A172 (cell line): ENCODE measurements around the gene HOXA5. TPM values are rescaled to one million over a fixed set of nuclear protein-coding genes. Genes with fewer than 3 reads are reported as not detected.

Source experiments
- DNase-seq: peaks from one replicate; pipeline ENCODE4 v3.0.0-alpha.2; 2015; ENCODE audit warnings: low spot score
- total RNA-seq: library from RNA; depleted of rRNA; stranded (reverse); fragments of >200 nt; shearing (Covaris generic); gene quantifications from 2 replicates; pipeline ENCODE4 v1.2.3, GENCODE V29; 2014

Gene HOXA5
- total RNA-seq, 1 experiment from 2014 or later: 0.98 TPM

DNA sequence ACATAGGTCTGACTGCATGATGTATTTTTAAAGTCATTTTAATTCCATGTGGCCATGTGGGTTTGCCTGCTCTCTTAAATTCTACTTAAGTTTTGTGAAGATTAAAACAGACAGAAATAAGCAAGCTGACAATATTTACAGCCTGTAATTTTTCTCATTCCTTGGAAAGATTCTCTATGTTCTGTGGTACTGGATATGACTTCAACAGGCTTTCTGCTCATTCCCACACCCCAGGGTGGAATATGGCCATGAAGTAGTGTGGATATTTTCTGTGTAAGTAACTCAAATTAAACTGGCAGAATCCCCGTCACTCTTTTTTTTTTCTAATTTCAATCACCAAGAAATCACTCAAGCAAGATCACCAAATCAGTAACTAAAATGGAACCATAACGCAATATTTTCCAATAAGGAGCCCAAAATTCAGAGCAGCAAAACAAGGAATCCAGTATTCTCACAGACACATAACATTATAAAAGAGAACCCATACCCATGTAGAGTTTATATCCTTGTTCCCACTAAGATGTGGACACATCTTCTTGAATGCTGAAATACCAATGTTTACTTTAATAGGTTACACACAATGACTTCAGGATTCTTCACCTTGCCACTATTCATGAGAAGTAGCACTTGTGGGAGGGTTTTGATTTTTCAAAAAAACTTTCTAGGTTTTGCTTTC lies 5.7 kb downstream of the HOXA5 start:
- no peak for DNase-seq

DNA sequence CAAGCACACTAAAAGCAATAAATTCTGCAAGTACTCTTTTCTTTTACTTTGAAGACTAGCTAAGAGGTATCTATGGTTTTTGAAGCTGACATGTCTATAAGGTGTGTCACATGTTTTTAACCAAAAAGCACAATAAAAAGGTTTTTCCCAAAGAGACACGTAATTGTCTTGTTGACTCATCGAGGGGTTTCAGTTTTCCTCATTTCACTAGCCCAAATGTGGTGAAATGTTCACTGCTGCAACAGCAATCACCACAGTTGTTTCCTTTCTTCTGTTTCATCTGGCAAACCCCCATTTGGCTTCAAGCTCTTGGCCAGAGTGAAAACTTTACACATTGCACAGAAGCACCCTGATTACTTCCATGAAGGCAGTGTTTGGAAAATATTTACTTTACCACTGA lies 9.1 kb downstream of the HOXA5 start:
- DNase-seq: peak; percentile 69

DNA sequence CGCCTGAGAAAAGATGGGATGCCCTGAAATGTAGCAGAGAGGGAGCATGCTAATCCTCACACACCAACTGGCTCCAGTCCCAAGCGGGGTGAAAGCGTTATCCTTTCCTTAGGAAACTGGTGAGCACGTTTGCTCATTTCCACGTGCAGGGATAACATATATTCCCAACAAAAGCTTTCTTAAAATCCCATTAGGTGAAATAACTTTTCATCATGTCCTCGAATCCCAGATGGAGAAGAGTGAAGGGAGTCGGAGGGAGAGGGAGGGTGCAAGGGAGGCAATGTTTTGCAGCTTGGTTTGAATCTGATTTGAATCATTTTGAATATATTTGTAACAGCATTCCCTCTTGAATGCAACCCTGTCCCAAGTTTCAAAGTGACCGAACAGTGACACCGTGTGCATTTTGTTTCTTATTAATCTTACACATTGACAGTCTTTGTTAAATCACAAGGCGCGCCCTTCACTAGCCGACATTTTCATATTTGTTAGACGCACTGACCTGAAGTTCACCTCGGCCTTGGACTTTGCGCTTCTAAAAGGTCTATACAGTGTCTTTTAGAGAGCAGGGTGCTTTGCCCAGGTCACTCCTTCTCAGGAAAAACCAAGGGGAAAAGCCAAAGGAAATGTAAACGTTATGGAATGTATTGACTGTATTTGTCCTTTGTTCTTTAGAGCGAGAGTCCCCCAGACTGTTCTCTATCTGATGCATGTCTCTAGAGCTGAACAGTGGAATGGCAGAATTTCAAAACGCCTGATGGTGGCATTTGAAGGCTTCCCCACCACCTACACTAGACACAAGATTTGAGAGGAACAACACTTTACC lies 9.9 kb downstream of the HOXA5 start:
- DNase-seq: no peak

DNA sequence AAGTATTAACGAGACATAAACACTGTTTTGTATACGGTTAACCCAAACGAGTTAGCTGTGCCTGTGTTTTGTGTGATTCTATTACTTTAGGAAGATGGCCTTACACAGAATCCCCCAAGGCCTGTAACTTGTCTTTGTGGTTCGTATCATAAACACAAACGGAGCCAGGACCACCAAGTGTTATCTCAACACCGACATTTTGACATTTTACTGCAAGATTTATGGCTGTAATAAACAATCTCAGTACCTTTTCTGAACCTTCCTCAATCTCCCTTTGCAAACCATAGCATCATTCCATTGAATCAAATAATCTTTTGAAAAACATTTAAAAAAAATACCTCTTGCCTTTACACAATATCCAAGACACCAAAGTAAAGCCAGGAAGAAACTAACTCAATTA lies 10.5 kb downstream of the HOXA5 start:
- no peak for DNase-seq

DNA sequence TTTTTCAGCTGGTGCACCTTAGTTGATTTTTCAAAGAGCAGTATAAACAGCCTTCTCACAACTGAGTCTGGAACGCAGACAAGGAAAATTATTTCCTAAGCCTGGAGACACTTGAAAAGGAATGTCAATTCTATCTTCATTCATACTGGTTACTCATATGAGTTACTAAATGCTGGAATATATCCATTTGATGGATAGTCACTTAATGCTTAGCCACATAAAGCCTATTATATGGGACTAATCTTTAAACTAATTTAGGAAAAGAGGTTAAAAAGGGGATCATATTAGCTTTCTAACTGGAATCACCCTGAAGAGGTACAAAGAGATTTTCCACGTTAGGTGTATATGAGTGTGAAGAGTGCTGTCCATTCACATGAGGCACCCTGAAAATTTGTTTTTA lies 11.3 kb downstream of the HOXA5 start:
- DNase-seq: no peak

DNA sequence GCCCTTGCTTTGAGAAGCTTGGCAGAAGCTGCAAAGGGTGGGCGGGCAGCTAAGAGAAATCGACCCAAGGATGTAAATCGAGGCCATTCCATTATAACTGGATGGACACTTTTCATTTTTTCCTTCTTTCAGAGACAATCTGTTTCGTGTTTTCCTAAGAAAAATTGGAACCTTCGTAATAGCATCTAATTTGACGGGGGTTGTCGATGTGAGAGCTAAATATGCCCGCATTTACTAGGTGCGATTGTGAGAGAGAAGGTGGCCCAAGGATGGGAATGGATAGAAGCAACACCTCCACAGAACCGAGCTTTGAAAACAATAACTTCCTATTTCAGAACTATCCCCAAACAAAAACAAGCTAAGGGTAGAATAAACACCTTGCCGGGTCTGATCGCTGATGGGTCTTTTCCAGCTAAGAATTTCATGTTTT lies 12.1 kb downstream of the HOXA5 start:
- no peak for DNase-seq

DNA sequence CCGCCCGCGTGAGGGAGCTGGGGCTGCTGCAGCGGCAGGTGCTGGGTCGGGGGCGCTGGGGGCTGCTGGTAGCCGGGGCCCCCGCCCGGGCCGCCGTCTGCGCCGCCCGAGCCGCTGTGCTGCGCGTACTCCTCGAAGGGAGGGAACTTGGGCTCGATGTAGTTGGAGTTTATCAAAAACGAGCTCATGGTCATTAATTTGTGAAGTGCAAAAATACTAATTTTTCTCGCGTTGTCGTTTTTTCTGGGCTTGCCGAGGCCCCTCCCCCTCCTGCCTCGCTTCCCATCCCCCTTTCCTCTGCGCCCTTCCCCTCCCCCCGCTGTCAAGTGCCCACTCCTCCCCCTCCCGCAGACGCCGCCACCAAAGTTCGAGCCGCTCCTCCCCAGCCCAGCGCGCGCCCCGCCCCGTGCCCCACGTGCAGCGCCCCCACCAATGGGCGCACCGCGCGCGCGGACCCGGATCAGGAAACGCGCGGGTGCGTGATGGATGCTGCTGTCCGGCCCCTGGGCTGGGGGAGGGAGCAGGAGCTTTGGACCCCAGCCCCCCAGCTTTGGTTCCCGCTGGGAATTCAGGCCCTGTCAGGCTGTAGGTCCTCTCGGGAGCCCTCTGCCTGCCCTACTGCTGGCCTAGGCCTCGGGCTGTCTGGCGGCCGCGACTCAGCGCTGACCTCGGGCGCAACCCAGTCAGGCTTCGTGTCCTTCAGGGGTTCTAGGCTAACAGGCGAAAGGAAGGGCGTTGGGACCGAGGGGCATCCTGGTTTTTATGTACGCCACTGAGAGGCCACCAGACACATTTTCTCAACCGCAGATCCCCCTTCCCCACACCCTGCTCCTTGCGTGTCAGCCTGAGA lies 12.7 kb downstream of the HOXA5 start, which contains the start of gene HOXA4:
Gene HOXA4, minus strand, starts transcription at position 218 of the 850 bp plus-strand sequence. Its CDS starts 24 bp downstream, at position 194.
- peak; percentile 82 for DNase-seq

DNA sequence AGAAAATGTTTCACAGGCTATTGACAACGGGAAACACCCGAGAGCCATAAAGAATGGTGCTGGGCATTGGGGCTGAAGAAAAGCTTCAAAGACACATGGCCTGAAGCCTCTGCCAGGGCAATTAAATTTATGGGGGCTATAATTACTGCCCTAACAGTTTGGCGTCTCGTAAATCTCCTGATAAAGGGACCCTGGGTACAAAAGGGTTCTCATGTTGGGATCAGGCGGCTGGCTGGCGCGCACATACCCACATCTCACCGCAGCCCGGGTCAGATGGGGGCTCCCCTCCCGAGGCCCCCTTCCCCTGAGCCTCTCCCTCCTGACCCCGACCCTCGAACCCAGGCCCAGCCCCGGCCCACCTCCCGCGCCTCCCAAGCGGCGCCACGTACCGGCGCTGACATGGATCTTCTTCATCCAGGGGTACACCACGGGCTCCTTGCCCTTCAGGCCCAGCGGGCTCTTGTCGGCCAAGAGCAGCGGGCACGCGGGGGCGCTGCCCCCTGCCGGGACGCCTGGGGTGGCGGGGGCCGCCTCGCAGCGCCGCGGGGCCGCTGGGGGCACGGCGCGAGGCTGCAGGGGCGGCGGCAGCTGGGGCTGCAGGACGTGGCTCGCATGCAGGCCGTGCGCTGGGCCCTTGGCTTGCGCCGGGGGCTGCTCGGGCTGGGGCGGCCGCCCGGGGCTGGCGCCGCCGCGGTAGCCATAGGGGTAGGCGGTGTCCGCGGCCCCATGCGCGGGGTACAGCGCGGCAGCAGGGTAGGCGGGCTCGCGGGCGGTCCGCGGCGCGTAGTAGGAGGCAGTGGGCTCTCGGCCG lies 13.5 kb downstream of the HOXA5 start:
- DNase-seq: no peak

DNA sequence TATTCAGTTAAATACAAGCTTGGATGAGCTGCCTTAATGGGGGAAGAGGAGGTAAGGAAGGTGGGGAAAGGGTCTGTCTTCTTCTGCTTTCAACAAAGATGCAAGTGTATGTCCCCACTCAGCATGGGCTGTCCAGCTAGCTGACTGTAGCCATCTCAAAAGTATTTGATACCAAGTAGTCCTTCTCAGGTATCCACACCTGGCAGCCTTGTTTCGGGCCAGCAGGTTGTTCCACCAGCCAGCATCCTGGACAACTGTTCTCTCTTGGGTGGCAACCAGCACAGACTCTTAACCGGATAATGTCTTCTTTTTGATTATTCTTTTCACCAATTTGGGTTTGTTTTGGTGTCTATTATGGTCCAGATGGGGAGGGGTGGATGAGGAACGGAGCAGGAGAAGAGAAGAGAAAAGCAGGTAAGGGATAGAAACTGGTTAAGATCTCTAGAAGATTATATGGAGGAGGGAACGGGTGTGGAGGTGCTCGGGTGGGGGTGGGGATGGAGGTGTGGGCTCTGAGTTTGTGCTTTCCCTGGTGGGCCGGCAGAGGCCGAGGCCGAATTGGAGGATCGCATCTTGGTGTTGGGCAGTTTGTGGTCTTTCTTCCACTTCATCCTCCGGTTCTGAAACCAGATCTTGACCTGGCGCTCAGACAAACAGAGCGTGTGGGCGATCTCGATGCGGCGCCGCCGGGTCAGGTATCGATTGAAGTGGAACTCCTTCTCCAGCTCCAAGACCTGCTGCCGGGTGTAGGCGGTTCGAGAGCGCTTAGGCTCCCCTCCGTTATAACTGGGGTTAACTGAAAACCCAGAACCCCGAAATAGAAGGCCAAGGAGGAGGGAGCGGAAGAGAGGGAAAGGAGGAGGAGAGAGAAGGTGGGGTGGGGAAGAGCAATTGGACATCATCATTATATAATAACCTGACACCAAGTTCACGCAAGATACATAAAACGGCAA lies 14.4 kb downstream of the HOXA5 start:
- no peak for DNase-seq

DNA sequence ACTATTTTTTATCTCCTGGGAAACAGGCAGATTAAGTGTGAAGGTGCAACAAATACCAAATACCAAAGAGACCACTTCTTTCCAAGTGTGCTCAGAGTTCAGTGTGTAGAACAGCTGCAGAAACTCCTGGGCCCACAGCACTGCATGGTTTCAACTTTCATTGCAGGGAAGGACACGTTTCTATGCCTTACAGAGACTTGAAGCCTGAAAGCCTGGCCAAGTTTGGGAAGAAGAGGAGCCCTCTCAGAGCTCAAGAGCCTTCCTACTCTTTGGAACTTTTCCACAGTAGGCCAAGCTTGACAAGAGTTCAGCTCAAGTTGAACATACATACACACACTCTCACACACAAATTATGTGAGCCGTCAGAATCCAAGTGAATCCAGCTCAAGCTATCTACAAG lies 15.4 kb downstream of the HOXA5 start:
- DNase-seq: no peak

DNA sequence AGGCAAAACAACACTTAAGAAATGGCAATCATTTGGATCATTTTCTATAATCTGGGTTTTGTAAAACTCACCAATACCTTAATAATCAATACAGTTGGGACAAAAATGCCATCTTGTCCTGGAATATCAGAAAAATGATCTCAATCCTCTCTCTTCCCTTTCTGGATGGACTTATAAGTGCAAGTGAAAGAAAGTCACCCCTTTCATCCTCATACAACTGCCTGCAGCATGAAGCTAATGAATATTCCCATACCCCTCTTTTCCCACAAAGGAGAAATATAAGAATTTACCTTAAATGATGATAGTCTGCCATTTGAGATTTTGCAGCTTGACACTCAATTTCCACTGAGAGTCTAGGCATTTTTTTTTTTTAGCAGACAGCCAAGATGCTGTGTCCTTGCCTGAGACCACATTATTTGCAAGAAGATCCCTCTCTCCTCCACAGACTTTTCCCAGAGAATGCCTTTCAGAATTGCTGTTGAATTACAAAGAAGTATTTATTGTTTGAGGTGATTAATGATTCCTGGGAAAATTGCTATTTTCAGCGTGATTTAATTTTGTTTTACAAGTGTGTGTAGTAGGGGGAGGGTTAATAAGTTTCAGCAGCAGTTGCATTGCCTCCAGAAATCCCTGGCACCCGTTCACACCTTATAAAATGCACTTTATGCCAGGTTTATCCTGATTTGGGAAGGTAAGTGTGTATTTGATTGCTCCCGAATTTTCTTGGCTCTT lies 16.7 kb downstream of the HOXA5 start:
- DNase-seq: no peak

DNA sequence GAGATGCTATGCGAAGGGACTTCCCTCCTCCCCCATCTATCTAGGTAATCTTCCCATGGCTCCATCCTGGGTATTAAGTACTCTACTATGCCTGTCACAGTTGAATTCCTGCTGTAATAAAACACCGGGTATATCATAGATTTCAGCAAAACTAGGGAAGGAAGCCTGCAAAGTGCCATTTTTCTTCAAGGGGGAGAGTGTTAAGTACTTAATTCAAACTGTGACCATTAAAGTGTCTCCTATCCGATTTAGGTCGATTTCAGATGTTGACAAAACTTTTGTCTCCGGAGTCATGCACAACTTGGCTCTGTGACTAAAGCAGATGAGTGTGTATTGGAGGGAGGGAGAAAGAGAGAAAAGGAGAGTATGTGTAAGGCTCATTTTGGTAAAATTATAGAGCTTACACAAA lies 17.5 kb downstream of the HOXA5 start:
- no peak for DNase-seq

DNA sequence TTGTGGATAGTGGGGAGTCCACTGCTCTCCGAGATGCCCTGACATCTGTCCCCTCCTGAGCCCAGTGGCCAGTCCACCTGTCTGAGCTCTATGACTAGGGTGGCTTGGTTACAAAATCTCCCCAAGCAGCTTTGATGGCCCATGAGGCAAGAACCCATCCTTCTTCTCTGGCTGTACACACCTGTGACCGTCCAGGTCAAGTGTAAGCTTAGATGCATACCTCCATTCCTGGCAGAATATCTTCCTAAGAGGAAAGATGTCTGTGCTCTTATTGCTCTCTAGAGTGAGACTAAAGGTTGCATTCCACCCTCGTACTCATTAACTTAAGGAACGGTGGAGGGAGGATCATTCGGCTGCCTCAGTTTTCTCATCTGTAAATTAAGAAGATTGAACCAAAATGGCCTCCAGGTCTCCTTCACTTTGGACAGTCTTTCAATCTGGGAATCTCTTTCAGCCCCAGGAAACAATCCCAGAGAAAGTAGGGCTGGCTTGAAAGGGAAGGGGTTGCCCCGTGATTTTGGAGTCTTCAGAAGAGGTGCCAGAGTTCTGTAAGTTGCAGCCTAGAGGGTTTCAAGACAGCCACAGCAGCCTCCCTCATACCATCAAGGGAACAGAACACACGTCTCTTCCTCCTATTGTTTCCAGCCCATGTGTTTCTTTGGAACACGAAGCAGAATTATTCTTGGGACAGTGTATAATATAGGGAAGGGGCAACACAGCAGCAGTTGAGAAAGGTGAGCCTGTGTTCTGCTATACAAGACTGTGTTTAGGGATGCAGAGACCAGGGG lies 18.4 kb downstream of the HOXA5 start:
- DNase-seq: no peak

DNA sequence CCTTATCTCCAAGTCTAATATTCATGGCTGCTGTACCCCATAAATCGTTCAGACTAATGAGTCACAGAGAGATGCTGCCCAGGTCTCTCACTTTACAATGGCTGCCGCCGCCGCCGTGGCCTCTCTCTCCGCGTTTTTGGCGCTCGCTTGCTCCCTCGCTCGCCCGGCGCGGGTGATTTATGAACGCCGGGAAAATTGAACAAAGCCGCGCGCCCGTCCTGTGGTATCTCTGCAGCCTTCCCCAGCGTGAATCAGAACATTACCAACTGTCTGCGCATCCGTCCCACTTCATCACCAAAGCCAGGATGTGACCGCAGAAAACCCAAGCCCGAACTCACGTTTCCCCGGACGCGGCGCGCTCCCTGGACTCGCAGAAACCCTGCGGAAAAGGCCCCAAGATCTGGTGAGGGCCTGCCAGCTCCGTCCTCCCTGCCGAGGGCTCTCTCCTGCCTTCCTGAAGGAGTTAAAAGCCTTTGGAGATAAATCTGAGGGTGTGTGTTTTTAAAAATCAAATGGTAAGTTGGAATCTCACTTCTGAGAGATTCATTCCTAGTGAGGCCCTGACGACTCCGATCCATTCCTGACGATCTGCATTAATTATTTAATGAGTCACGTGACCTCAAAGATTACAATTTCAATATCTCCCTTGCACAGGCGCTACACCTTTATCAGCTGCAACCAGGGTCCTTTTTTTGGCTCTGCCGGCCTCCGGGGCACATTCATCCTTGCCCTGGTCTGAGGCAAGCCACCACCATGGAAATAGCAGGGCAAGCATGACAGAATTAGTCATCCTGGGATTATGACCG lies 19.2 kb downstream of the HOXA5 start:
- peak; percentile 94 for DNase-seq

DNA sequence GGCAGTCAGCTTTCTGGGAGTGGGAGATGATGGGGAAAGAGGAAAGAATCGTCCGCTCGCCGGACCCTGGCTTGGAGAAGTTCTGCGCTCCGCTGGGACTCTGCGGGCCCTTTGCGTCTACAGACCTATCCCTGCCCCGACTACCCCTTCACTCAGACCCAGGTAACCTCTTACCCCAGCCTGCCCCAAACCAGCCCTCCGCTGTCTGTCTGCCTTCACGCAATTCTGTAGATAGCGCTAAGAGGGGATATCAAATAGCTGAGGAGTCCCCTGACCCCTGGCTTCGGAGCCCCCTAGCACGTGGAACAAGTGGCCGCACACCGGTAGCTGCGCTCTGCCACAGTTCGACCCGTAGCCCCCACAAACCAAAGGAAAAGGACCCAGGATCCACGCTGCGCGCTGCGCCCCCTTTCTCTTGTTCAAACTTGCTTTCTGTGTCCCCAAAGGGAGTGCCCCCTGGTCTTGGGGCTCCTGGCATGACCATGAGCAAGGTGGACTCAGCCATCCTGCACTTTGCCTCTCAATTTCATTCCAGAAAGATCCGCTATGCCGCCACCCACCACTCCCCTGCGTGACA lies 19.9 kb downstream of the HOXA5 start:
- DNase-seq: no peak

DNA sequence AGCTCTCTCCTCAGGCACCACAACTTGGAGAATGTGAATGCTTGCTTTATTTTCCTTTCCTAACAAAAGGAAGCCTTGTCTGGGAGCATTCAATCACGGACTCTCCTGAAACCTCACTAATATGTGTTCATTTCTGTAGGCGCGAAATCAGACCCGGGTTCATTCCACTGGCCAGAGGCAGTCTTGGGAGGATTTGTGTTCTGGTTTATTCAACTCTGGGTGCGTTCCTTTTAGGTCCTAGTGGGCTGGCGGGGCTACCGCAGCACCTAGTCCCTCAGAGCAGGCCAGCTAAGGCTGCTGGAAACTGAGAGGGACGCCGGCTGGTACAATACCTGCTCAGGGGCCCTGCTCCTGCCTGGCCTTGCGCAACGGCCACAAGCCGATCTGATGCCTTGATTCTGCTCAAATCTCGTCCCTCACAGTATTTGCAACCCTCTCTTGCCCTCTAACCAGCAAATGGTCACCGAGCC lies 20.4 kb downstream of the HOXA5 start:
- DNase-seq: no peak
